SKM-1 treated with dmso at 0.1 percent for 144 hours (cell line): ENCODE results near the gene CEPT1.

Experiments used
- DNase-seq: peaks from one replicate; lab custom pipeline; 2025; ENCODE audit not compliant: unreplicated experiment; lab: John Stamatoyannopoulos, UW

CEPT1 gene

DNA sequence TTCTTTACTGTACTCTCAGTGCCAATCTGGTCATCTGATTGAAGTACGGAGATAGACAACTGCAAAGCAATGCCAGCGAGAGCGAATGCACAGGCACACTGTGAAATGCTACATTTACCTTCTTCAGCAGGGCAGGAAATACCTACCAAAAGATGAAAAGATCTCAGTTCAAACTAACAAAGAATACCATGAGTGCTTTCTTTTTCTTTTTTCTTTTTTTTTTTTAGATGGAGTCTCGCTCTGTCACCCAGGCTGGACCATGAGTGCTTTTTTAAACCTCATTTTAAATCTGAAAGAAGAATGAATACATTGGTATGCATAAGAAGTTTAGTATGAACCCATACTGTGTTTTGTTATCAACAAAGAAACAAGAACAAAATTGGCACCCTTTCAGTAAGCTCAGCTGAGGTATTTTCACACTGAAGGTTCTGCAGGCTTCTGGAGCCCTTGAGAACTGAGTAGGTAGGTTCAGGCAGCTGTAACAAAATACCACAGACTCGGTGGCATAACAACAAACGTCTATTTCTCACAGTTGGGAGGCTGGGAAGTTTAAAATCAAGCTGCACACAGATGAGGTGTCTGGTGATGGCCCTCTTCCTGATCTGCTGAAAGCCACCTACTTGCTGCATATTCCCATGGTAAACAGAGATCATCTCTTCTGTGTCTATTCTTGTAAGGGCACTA is 85.8 kb downstream of the CEPT1 start:
- DNase-seq = no peak

- DNase-seq = no peak
Observed at GRCh38 chr1:111227434-111227833, 87.4 kb downstream of the CEPT1 start, which contains the start of gene CHI3L2. Gene CHI3L2, plus strand, starts transcription at chr1:111227713. Its CDS starts 17 bp downstream, at chr1:111227730.

DNA sequence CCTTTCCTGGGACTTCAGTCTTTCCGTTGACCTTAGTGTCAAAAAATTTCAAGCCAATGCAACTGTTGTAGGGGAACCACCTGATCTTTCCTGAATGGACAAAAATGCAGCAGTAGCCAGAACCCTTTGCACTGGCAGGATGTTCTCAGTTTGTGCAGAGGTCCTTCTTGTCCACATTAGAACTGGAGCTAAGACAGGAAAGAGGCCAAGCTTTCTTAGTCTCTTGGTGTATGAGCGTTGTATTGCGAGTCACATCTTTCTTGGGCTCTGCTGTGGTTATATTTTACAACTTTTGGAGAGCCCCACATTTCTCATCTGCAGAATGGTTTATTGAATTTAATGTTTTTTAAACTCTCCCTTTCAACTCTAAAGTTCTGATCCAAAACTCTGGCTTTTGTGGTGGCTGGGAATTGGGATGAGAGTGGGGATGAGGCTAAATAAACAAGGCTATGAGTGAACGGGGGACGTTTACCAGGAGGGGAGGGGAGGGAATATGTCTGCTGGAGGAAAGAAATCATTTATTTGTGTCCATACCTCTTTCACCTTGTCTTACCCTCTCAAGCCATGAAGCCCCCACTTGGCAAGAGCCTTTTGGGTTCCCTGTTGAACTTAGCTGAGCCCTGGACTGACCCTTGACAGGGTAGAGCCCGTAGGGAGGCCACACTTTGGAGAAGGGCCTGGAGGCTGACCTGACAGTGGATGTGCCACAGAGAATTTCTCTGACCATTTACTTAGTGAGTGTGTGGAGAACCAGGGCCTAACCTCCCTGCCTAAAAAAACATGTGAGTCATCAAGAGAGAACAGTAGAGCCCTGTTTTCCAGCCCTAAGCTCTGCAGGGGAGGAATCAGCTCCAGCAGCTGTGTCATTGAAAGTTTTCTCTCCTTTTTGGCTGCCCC is 88.1 kb downstream of the CEPT1 start:
- no peak for DNase-seq

- DNase-seq = no peak
Observed at GRCh38 chr1:111228748-111229126, 88.7 kb downstream of the CEPT1 start.

DNA sequence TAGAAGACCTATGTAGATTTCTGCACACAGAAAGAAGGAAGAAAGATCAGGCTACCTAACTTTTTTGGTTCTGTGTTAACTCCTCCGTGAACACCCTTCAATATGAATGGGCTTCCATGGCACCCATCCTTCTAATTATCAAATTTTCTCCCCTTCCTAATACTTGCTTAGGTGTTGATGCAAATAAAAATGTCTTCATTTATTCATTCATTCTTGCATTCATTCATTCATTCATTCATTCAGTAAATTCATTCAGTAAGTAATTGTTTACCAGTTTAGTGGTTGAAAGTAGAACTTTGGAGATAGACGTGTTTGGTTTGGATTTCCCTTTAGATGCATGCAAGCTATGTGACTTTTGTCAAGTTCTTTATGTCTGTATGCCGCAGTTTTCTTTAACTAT is 92.1 kb downstream of the CEPT1 start:
- DNase-seq = no peak

- DNase-seq = no peak
Observed at GRCh38 chr1:111234258-111234657, 94.2 kb downstream of the CEPT1 start.
